ENCODE measurements around the gene SESN3.

- TF ChIP-seq, protein P1, sequence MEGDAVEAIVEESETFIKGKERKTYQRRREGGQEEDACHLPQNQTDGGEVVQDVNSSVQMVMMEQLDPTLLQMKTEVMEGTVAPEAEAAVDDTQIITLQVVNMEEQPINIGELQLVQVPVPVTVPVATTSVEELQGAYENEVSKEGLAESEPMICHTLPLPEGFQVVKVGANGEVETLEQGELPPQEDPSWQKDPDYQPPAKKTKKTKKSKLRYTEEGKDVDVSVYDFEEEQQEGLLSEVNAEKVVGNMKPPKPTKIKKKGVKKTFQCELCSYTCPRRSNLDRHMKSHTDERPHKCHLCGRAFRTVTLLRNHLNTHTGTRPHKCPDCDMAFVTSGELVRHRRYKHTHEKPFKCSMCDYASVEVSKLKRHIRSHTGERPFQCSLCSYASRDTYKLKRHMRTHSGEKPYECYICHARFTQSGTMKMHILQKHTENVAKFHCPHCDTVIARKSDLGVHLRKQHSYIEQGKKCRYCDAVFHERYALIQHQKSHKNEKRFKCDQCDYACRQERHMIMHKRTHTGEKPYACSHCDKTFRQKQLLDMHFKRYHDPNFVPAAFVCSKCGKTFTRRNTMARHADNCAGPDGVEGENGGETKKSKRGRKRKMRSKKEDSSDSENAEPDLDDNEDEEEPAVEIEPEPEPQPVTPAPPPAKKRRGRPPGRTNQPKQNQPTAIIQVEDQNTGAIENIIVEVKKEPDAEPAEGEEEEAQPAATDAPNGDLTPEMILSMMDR (IDR thresholded peaks at IDR 0.05), result no peak
- TF ChIP-seq POLR2A (IDR thresholded peaks at IDR 0.05), result no peak
Measured at GRCh38 chr11:95170294-95170693, 60.7 kb downstream of the SESN3 start.

All from adrenal gland (tissue), 5 donors.